ENCODE measurements around the gene CT45A2.
"Not testable (repeated sequence)": the region's sequence is repeated elsewhere in the genome, so short reads cannot be mapped to it uniquely, and the experiment has no call there.

Gene CT45A2, protein sequence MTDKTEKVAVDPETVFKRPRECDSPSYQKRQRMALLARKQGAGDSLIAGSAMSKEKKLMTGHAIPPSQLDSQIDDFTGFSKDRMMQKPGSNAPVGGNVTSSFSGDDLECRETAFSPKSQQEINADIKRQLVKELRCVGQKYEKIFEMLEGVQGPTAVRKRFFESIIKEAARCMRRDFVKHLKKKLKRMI

GRCh38 chrX:135819912-135820311 is at the start of gene CT45A2:
CT45A2 (minus strand) TSS chrX:135820012; CDS start chrX:135816265, 3,747 bp downstream.
- not testable (repeated sequence) for DNase-seq

DNA sequence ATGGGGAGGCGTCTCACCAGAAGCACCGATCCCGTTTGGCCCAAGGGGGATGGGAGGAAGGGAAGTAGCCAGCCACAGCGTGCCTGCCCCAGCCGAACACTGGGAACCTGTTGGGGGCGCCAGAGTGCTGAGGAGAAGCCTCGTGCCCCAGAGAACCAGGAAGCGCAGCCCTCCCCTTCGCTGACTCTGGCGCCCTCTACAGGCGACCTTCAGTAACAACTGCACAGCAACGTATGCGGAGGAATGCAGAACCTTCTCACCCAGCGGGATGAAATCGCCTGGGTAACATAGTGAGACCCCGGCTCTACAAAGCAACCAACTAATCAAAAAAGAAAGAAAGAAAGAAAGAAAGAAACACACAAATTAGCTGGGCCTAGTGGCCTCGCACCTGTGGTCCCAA is 34.6 kb upstream of the CT45A2 start, which contains the start of gene CT45A8:
CT45A8 (minus strand) TSS at position 101 of the 400 bp plus-strand sequence. CDS start 3,755 bp downstream, outside the sequence.
- DNase-seq, result not testable (repeated sequence)

DNA sequence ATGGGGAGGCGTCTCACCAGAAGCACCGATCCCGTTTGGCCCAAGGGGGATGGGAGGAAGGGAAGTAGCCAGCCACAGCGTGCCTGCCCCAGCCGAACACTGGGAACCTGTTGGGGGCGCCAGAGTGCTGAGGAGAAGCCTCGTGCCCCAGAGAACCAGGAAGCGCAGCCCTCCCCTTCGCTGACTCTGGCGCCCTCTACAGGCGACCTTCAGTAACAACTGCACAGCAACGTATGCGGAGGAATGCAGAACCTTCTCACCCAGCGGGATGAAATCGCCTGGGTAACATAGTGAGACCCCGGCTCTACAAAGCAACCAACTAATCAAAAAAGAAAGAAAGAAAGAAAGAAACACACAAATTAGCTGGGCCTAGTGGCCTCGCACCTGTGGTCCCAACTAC is 17.4 kb upstream of the CT45A2 start, which contains the start of gene CT45A7:
CT45A7 (minus strand) TSS at position 101 of the 400 bp plus-strand sequence. CDS start 3,747 bp downstream, outside the sequence.
- not testable (repeated sequence) for DNase-seq

GRCh38 chrX:135802687-135803086 is 17.1 kb downstream of the CT45A2 start, which contains the start of gene CT45A6:
CT45A6 (minus strand) TSS chrX:135802787; CDS start chrX:135798993, 3,794 bp downstream.
- not testable (repeated sequence) for DNase-seq

- DNase-seq, result not testable (repeated sequence)
Measured at GRCh38 chrX:135785403-135785802, 34.4 kb downstream of the CT45A2 start, which contains the start of gene CT45A5. CT45A5 (minus strand) TSS chrX:135785503; CDS start chrX:135781729, 3,774 bp downstream.

- DNase-seq, result not testable (repeated sequence)
Measured at GRCh38 chrX:135768091-135768490, 51.7 kb downstream of the CT45A2 start, which contains the start of gene CT45A3. CT45A3 (minus strand) TSS chrX:135768191; CDS start chrX:135764444, 3,747 bp downstream.
